EH (cell line): Measurements from ENCODE around the gene ZNF76.

Source experiments
- DNase-seq: peaks from one replicate; pipeline ENCODE4 v3.0.0-alpha.2; 2015; ENCODE audit warnings: low read depth

Gene ZNF76

DNA sequence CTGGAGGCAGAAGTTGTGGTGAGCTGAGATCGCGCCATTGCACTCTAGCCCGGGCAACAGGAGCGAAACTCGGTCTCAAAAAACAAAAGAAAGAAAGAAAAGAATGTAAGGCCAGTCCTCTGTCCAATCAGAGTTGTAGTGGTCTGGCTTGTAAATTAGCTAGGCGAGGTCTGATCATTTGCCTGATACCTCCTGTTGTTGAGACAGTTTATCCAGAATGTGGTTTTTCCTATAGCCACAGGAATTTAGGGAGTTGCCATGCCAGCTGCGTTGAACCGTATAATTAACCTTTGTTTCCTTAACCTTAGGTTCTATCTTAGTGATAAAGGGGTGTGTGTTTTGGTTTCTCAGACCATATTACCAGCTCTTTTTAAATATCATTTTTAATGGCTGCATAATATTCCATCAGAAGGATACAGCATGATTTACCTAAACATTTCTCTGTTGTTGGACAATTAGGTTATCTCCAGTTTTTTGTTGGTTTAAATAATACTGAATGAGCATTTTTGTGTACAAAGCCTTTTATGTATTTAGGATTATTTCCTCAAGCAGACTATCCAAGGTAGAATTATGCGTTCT, 71.1 kb downstream of the ZNF76 start:
- DNase-seq: no peak

GRCh38 chr6:35332074-35332887, 72.7 kb downstream of the ZNF76 start:
- peak; percentile 25 for DNase-seq

GRCh38 chr6:35341557-35341956, 82.0 kb downstream of the ZNF76 start:
- no peak for DNase-seq

DNA sequence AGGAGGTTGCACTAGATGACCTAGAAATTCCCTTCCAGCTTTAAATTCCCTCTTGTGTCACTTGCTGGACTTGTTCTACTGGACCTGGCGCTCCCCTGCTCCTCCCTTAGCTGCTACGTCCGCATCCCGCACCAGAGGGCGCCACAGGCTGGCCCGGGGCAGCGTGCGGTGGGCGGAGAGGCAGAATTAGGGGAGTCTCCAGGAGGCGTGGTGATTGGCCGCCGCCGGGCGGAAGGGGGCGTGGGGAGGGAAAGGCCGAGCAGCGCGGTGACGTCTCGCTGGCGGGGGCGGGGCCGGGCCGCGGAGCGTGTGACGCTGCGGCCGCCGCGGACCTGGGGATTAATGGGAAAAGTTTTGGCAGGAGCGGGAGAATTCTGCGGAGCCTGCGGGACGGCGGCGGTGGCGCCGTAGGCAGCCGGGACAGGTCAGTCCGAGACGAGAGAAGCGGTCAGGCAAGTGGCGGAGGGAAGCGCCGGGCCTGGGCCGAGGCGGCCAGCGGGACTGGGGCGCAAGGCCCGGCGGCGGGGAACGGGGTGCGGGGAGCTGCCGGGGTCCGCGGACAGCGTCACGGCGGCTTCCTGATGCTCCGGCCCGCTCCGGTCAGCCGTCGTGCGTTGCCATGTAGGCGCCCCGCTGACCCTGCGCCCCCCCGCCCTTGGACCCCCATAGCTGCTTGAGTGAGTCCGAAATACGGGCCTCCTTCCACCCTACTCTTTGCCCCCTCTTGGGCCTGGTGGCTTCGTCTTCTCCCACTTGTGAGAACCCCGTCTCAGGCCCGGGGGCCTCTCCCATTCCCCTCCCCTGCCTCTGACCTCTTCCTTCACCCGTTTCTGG, 82.9 kb downstream of the ZNF76 start, which contains the start of gene PPARD:
TSS of gene PPARD (plus strand) at position 301 of the 834 bp plus-strand sequence. CDS start 68,530 bp downstream, outside the sequence.
- peak; percentile 96 for DNase-seq

DNA sequence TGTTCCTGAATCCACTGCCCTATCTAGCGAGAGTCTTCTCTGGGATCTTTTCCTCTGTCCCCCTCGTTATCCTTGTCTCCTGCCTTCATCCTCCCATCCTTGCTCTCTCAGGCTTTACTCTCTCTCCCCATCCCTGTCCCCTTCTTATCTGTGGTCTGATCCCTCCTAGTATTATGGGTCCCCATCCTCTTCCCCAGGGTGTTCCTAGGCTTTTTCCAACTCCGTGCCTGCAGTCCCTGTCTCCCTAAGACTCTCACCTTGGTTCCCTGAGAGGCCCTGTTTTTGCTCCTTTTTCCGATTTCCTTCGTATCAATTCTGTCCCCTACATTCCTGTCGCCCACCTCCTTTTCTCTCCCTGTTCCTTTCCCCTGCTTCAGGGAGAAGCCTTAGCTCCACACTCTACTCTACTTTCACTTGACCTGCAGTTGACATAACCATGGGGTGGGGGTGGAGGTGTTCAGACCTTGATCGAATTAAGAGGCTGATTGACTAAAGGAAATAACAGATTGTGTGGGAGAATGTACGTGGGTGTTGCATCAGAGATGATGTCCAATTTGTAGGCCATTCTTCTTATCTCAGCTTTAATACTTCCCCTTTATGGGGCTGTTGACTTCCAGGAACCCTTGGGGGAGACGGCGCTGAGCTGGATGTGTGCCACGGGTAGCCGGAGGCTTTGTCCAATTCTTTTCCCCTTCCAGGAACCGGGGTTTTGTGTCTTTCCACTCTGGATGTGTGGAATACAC, 83.7 kb downstream of the ZNF76 start:
- peak; percentile 52 for DNase-seq

DNA sequence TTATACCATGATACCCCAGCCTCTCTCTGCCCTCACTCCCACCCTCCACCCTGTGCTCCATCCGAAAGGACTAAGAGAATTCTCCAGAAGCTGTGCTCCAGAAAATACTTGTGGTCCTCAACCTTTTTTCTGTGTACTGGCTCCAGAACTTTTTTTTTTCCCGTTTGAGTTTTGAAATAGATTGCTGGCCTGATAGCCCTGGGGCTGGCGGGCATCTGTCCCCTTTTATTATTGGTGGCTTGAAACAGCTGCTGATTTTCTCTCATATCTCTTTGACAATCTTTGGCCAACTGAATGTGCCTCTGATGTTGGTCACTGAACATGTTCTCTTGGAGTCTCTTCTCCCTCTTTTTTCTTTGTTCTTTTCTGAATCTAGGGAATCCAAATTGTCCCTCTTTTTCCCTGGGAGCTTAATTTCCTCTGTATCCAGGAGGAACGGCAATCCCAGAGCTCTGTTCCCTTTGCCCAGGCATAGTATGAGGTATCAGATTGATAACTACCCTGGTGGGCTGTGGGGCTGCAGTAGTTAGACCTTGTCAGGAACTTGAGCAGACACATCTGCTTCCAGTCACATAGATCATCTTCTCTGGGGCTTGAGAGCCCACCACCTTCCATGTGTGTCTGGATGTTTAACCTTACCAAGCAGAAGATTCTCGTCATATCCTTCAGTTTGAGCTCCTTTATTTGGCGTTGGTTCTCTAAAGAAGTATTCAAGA, 84.5 kb downstream of the ZNF76 start:
- DNase-seq: peak; percentile 24
